KOPT-K1 (cell line): Measurements from ENCODE around the gene PRPH.
"Not testable (repeated sequence)": the region's sequence is repeated elsewhere in the genome, so short reads cannot be mapped to it uniquely, and the experiment has no call there.

Source experiments
- H3K27ac ChIP-seq: fragments of 200-600 bp; sonication (generic); 2 replicates; pipeline ENCODE4 v1.5.1; 2016; ENCODE audit warnings: antibody characterized with exemption, mild to moderate bottlenecking, low read depth, low read length; ENCODE audit not compliant: poor library complexity, severe bottlenecking
- H3K36me3 ChIP-seq: fragments of 200-600 bp; sonication (generic); 2 replicates; pipeline ENCODE4 v1.5.1; 2017; ENCODE audit warnings: antibody characterized with exemption, mild to moderate bottlenecking, low read length, moderate library complexity; ENCODE audit not compliant: insufficient read depth
- H3K9me3 ChIP-seq: fragments of 200-600 bp; sonication (generic); 2 replicates; pipeline ENCODE4 v1.5.1; 2017; ENCODE audit warnings: antibody characterized with exemption, low read length, mild to moderate bottlenecking; ENCODE audit not compliant: insufficient read depth, poor library complexity, severe bottlenecking

Gene PRPH

GRCh38 chr12:49310451-49311000 is 15.6 kb downstream of the PRPH start:
- not testable (repeated sequence) for H3K27ac ChIP-seq, H3K36me3 ChIP-seq, H3K9me3 ChIP-seq

GRCh38 chr12:49314811-49315210 is 19.9 kb downstream of the PRPH start:
- H3K36me3 ChIP-seq: no peaks in the 10 kb centered on the region
- no peaks in the 10 kb centered on the region for H3K9me3 ChIP-seq
- no peak overlapping the region for H3K27ac ChIP-seq

GRCh38 chr12:49317118-49317517 is 22.2 kb downstream of the PRPH start:
- H3K9me3 ChIP-seq, H3K27ac ChIP-seq, H3K36me3 ChIP-seq: not testable (repeated sequence)

GRCh38 chr12:49320411-49321103 is 25.6 kb downstream of the PRPH start:
- not testable (repeated sequence) for H3K27ac ChIP-seq, H3K9me3 ChIP-seq

GRCh38 chr12:49322367-49322707 is 27.4 kb downstream of the PRPH start:
- Histone ChIP-seq H3K36me3 (peaks cover 31% of the 10 kb centered on the region), H3K27ac (peak overlapping the region; percentile 82), H3K9me3 (no peaks in the 10 kb centered on the region)

More at GRCh38 chr12:49320411-49321103, 25.6 kb downstream of the PRPH start:
- H3K36me3 ChIP-seq: peaks cover 13% of the 10 kb centered on the region

- H3K36me3 ChIP-seq: peaks cover 37% of the 10 kb centered on the region
- no peaks in the 10 kb centered on the region for H3K9me3 ChIP-seq
- peak within 1 kb of the TSS; percentile 82 for H3K27ac ChIP-seq
Measured at GRCh38 chr12:49322708-49323523, 28.0 kb downstream of the PRPH start, which contains the start of gene TROAP. Gene TROAP, plus strand, starts transcription at chr12:49323255. Its CDS starts 354 bp downstream, at chr12:49323609.

GRCh38 chr12:49323524-49324097 is 28.7 kb downstream of the PRPH start:
- no peaks in the 10 kb centered on the region for H3K9me3 ChIP-seq
- peak overlapping the region; percentile 82 for H3K27ac ChIP-seq
- H3K36me3 ChIP-seq: peaks cover 44% of the 10 kb centered on the region

GRCh38 chr12:49325606-49326005 is 30.7 kb downstream of the PRPH start:
- Histone ChIP-seq H3K27ac (no peak overlapping the region), H3K36me3 (peaks cover 64% of the 10 kb centered on the region), H3K9me3 (no peaks in the 10 kb centered on the region)

- no peaks in the 10 kb centered on the region for H3K9me3 ChIP-seq
- no peak overlapping the region for H3K27ac ChIP-seq
- H3K36me3 ChIP-seq: peaks cover 81% of the 10 kb centered on the region
Measured at GRCh38 chr12:49327368-49327767, 32.4 kb downstream of the PRPH start.

GRCh38 chr12:49327887-49328286 is 32.9 kb downstream of the PRPH start:
- no peak overlapping the region for H3K27ac ChIP-seq
- no peaks in the 10 kb centered on the region for H3K9me3 ChIP-seq
- peaks cover 85% of the 10 kb centered on the region for H3K36me3 ChIP-seq

- no peak overlapping the region for H3K27ac ChIP-seq
- H3K9me3 ChIP-seq: no peaks in the 10 kb centered on the region
- peaks cover 85% of the 10 kb centered on the region for H3K36me3 ChIP-seq
Measured at GRCh38 chr12:49328816-49329215, 33.9 kb downstream of the PRPH start.

GRCh38 chr12:49330032-49330619 is 35.2 kb downstream of the PRPH start:
- no peaks in the 10 kb centered on the region for H3K9me3 ChIP-seq
- no peak overlapping the region for H3K27ac ChIP-seq
- peaks cover 76% of the 10 kb centered on the region for H3K36me3 ChIP-seq

- Histone ChIP-seq H3K9me3 (no peaks in the 10 kb centered on the region), H3K36me3 (peaks cover 69% of the 10 kb centered on the region), H3K27ac (no peak overlapping the region)
Measured at GRCh38 chr12:49330631-49331379, 35.9 kb downstream of the PRPH start.

- H3K36me3 ChIP-seq: peaks cover 61% of the 10 kb centered on the region
- no peak overlapping the region for H3K27ac ChIP-seq
- H3K9me3 ChIP-seq: no peaks in the 10 kb centered on the region
Measured at GRCh38 chr12:49331380-49332222, 36.7 kb downstream of the PRPH start.
